ENCODE measurements around the gene CXXC5.

DNA sequence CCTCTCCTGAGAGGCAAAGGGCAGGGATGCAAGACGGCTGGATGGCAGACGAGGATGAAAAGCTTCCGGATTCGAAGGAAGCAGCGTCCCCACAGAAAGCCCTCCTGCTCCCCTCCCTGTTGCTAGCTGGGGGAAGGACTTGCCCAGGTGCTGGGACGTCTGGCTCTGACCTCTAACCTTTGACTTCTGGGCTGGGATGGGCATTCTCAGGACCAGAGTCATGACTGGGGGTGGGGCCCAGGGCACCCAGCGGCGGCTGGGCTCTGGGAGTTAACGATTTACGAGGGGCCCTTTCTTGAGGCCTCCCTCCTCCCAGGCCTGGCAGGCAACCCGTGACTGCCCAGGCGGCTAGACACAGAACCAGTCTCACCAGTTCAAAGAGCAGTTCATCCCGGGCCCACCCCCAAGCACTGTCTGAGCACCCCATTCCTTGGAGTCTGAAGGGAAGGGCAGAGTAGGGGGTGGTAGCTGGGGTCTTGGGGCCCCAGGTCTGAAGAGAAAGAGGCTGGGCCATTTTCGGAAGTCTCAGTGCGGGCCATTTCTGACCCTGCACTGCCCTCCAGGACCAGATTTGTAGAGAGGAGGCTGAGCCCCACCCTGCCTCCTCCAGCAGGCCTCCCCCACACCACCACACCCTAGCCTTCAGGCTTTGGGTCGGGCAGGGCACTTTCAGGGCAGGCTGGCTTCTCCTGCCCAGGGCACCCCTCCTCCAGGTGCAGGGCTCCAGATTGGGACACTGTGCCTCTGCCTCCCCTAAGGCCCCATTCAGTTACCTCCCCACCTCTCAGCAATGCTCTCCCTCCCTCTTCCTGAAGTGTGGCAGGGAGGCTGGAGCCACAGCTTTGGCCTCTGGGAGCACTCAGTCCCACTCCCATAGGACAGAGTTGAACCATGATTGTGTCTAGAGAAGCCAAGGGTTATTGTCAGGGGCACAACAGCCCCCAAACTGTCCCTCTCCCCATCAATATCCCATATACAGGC lies 5.0 kb upstream of the CXXC5 start:
- TF ChIP-seq FOS (IDR thresholded peaks at IDR 0.05; ENCODE audit: low read depth, low read length) (no peak), POLR2A (IDR thresholded peaks at IDR 0.05; ENCODE audit: low read depth, low read length) (no peak), SMC3 (IDR thresholded peaks at IDR 0.05; ENCODE audit: low read depth, low read length) (no peak), CTCF (conservative IDR thresholded peaks at IDR 0.05; ENCODE audit: low read depth, low read length) (no peak), MAFK (IDR thresholded peaks at IDR 0.05; ENCODE audit: low read depth, low read length) (no peak), BHLHE40 (IDR thresholded peaks at IDR 0.05; ENCODE audit: low read depth, low read length) (no peak), CEBPB (IDR thresholded peaks at IDR 0.05; ENCODE audit: low read depth, low read length) (no peak), MXI1 (IDR thresholded peaks at IDR 0.05; ENCODE audit: borderline replicate concordance, low read depth, low read length) (no peak), USF2 (IDR thresholded peaks at IDR 0.05; ENCODE audit: low read depth, low read length) (no peak), NFE2L2 (IDR thresholded peaks at IDR 0.05; ENCODE audit: low read depth, low read length) (no peak)
- TF ChIP-seq, protein P1, sequence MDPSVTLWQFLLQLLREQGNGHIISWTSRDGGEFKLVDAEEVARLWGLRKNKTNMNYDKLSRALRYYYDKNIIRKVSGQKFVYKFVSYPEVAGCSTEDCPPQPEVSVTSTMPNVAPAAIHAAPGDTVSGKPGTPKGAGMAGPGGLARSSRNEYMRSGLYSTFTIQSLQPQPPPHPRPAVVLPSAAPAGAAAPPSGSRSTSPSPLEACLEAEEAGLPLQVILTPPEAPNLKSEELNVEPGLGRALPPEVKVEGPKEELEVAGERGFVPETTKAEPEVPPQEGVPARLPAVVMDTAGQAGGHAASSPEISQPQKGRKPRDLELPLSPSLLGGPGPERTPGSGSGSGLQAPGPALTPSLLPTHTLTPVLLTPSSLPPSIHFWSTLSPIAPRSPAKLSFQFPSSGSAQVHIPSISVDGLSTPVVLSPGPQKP (IDR thresholded peaks at IDR 0.05; ENCODE audit: borderline replicate concordance, low read depth, low read length): no peak

All from IMR-90 (cell line).